Measurements from ENCODE around the gene TMEM132C. TPM values are rescaled to one million over a fixed set of nuclear protein-coding genes. Genes with fewer than 3 reads are reported as not detected.
"Not testable (repeated sequence)": the region's sequence is repeated elsewhere in the genome, so short reads cannot be mapped to it uniquely, and the experiment has no call there.

TMEM132C gene
- total RNA-seq, 1 donor from 2014 or later, result not detected

- no peak for DNase-seq (ENCODE audit: low read depth)
These were observed 207.9 kb downstream of the TMEM132C start for GRCh38 chr12:128474916-128475315.

- no peak for DNase-seq (ENCODE audit: low read depth)
These were observed 209.3 kb downstream of the TMEM132C start for GRCh38 chr12:128476266-128476665.

- DNase-seq (ENCODE audit: low read depth), result no peak
These were observed 216.7 kb downstream of the TMEM132C start for GRCh38 chr12:128483526-128484255.

GRCh38 chr12:128497376-128497775 lies 230.4 kb downstream of the TMEM132C start:
- DNase-seq (ENCODE audit: low read depth), result not testable (repeated sequence)

GRCh38 chr12:128507470-128507869 lies 240.5 kb downstream of the TMEM132C start:
- no peak for DNase-seq (ENCODE audit: low read depth)

- no peak for DNase-seq (ENCODE audit: low read depth)
These were observed 242.2 kb downstream of the TMEM132C start for GRCh38 chr12:128509170-128509569.

- no peak for DNase-seq (ENCODE audit: low read depth)
These were observed 243.5 kb downstream of the TMEM132C start for GRCh38 chr12:128510511-128510910.

- no peak for DNase-seq (ENCODE audit: low read depth)
These were observed 246.4 kb downstream of the TMEM132C start for GRCh38 chr12:128513331-128513730.

- no peak for DNase-seq (ENCODE audit: low read depth)
These were observed 246.9 kb downstream of the TMEM132C start for GRCh38 chr12:128513831-128514230.

GRCh38 chr12:128518644-128519043 lies 251.7 kb downstream of the TMEM132C start:
- no peak for DNase-seq (ENCODE audit: low read depth)

GRCh38 chr12:128519426-128519825 lies 252.5 kb downstream of the TMEM132C start:
- DNase-seq (ENCODE audit: low read depth), result no peak

- DNase-seq (ENCODE audit: low read depth), result no peak
These were observed 255.0 kb downstream of the TMEM132C start for GRCh38 chr12:128521981-128522380.

- no peak for DNase-seq (ENCODE audit: low read depth)
These were observed 257.5 kb downstream of the TMEM132C start for GRCh38 chr12:128524439-128524838.

- no peak for DNase-seq (ENCODE audit: low read depth)
These were observed 264.2 kb downstream of the TMEM132C start for GRCh38 chr12:128531170-128531569.

- DNase-seq (ENCODE audit: low read depth), result no peak
These were observed 267.9 kb downstream of the TMEM132C start for GRCh38 chr12:128534906-128535305.

GRCh38 chr12:128536810-128537209 lies 269.8 kb downstream of the TMEM132C start:
- no peak for DNase-seq (ENCODE audit: low read depth)

GRCh38 chr12:128537668-128538067 lies 270.7 kb downstream of the TMEM132C start:
- no peak for DNase-seq (ENCODE audit: low read depth)

- DNase-seq (ENCODE audit: low read depth), result no peak
These were observed 275.9 kb downstream of the TMEM132C start for GRCh38 chr12:128542844-128543243.

GRCh38 chr12:128543460-128543859 lies 276.5 kb downstream of the TMEM132C start:
- DNase-seq (ENCODE audit: low read depth), result no peak

GRCh38 chr12:128543971-128544370 lies 277.0 kb downstream of the TMEM132C start:
- DNase-seq (ENCODE audit: low read depth), result no peak

GRCh38 chr12:128548949-128549348 lies 282.0 kb downstream of the TMEM132C start:
- DNase-seq (ENCODE audit: low read depth), result no peak

GRCh38 chr12:128549601-128550218 lies 282.7 kb downstream of the TMEM132C start:
- DNase-seq (ENCODE audit: low read depth), result no peak

GRCh38 chr12:128551266-128551665 lies 284.3 kb downstream of the TMEM132C start:
- DNase-seq (ENCODE audit: low read depth), result no peak

All from renal cortical epithelial cell (primary cell).